Tibial nerve (tissue), 4 donors: ENCODE data around the gene NLGN2.

Source experiments
- CTCF ChIP-seq, 5 experiments: fragments of 200-600 bp in 3 of 5; fragments of 450-650 bp in 2 of 5; sonication (generic) in 3 of 5; IDR thresholded peaks; one replicate each; pipeline ENCODE4 v1.5.1; 2016 to 2019; ENCODE audit warnings: antibody characterized with exemption in 5 of 5, mild to moderate bottlenecking in 3 of 5, moderate library complexity in 2 of 5
- EP300 ChIP-seq, 2 donors: sonication (generic); formaldehyde crosslinking; IDR thresholded peaks; one replicate each; pipeline ENCODE4 v1.6.1; 2017; ENCODE audit warnings: antibody characterized with exemption in 2 of 2, mild to moderate bottlenecking in 1 of 2

- TF ChIP-seq EP300 (IDR thresholded peaks at IDR 0.05): no peak
- TF ChIP-seq CTCF (IDR thresholded peaks at IDR 0.05): no peak
Observed at GRCh38 chr17:7414837-7415236, 7.2 kb downstream of the NLGN2 start.
